HG02884 (cell line): Measurements from ENCODE around the gene CTNNA2.

Experiments
- ATAC-seq: cut with Tn5 transposase; IDR thresholded peaks from one replicate; pipeline ENCODE4 v1.9.1; 2021; ENCODE audit warnings: mild to moderate bottlenecking, moderate library complexity; ENCODE audit not compliant: unreplicated experiment

CTNNA2 gene

GRCh38 chr2:80454628-80455027 lies 941.8 kb downstream of the CTNNA2 start:
- ATAC-seq: no peak

DNA sequence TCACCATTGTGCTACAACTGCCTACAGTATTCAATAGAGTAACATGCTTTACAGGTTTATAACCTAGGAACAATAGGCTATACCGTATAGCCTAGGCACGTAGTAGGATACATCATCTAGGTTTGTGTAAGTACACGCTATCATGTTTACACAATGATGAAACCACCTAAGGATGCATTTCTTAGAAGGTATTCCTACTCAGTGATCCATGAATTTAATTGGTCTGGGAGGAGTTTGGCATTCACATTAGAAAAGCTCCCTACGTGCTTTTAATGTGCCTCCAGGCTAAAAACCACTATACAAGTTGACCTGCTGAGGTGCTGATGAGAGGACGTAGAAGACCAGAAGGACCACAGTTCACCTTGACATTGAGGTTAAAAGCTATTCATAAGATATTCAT lies 946.2 kb downstream of the CTNNA2 start:
- ATAC-seq: no peak

DNA sequence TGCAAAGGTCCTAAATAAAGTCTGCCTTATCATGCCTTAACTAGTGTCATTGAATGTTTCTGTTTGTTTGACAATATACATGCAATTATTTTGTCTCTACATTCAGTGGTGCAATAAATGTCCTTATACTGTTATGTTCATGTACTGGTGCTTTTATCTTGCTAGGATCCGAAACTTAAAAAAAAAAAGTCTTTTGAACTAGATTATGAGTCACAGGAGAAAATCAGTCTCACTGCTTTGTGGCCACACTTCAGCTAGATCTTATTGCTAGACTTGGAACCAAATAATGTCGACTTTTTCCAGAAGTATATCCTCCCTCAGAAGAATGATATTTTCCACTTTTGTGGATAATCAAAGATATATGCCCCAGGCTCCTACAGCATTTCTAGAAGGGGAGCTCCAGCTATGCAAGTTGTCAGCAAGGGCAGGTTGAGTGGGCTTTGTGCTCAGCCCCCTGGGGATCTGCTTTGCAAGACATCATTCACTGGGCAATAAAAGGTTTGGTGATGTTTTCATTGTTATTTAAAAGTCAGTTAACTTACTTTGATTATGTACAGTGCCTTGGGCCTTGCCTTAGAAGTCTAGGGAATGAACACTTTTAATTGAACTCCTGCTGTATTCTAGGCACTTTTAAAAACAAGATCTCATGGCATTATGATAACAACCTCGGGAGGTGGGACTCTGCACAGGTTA lies 948.8 kb downstream of the CTNNA2 start:
- no peak for ATAC-seq

GRCh38 chr2:80462654-80463053 lies 949.8 kb downstream of the CTNNA2 start:
- ATAC-seq: no peak

DNA sequence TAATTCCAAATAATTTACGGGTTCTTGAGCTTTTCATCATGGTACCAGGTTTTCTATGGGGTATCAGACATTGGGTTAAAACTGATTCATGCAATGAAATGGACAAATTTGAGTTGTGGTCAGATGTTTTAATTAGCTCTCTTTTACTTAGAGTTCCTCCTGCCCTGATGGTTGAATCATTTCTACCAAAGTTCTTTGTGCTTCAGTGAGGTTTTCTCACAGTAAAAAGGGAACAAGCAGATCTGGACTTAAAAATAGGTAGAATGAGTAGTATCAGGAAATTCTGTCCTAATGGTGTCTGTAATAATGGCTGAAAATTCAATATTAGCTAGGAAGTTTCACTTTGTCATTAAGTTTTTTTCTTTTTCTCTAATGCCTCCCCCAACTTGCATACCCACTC lies 951.4 kb downstream of the CTNNA2 start:
- no peak for ATAC-seq

DNA sequence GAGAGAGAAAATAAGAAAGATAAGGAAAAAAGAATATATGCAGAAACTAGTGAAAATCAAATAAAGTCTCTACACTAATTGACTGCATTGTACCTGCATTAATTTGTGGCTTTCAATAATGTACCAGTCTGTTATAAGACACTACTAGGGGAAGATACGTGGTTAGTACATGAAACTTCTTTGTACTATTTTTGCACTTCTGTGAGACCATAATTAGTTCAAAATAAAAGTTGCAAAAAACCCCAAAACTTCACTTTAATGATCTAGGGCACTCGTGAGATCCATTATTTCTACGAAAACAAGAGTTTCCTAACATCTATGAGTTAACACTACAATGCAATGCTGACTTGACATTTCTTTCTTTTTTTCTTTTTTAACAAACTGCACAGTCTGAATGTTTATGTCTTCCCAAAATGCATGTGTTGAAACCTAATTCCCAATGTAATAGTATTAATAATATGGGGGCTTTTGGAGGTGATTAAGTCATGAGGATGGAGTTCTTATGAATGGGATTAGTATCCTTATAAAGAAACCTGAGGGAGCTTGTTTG lies 954.5 kb downstream of the CTNNA2 start:
- ATAC-seq: no peak

- ATAC-seq: no peak
These were observed 956.6 kb downstream of the CTNNA2 start for GRCh38 chr2:80469428-80469827.

DNA sequence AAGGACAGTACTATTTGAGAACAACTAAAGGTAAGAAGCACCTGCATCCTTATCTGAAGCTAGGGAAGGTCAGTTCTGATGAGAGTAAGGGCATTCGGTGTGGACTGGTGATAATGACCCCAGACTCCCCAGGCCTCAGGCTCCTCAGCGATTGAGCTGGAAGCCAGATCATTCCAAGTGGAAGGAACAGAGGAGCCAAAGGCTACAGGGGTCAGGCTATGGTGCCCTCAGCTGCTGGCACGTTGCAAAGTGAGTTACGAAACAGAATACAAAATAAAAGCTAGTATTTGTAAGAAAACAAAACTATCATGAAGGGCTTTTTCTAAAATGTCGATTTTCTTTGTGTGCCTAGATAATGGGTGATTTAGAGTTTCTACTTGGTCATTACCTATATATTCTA lies 960.2 kb downstream of the CTNNA2 start:
- no peak for ATAC-seq

- ATAC-seq: no peak
These were observed 960.9 kb downstream of the CTNNA2 start for GRCh38 chr2:80473796-80474195.

DNA sequence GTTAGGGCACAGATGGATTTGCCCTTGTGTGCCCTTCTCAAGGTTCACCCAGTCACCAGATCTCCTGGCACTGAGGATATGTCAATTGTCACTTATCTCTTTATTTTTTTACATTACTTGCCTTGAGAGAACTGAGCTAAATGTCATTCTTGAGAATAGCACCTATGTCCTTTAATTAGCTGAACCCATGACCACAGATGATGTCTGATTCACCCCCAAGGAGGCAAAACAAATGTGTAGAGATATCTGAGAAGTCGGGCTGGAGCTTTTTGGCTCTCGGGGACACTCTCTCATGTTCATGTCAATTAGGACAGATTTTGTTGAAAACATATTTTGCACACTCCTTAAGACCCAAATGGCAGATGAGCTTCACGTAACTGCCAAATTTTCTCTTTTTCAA lies 963.1 kb downstream of the CTNNA2 start:
- no peak for ATAC-seq

DNA sequence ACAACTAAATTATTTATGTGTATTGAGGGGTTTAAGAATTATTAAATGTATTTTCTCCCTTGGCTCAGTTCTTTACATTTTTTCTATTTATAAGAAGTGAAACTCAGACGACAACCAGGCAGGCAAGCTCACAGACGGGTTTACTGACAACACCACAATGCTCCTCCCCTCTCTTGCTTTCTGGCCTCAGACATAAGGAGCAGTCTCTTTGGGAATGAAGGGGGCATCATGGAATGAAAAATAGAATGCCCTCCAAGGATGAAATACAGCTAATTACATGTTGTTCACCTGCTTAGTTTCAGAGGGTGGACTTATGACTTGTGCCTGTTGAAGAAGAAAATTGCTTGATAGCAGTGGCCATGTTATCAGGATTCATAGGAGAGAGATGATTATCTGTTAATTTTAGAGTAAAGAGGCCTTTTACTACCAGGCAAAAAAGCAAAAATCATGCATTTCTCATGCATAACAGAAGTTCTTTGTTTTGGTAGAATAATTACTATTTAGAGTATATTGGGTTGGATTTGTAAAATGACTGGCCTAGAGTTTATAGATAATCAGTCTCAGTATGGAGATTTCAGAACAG lies 963.8 kb downstream of the CTNNA2 start:
- no peak for ATAC-seq

DNA sequence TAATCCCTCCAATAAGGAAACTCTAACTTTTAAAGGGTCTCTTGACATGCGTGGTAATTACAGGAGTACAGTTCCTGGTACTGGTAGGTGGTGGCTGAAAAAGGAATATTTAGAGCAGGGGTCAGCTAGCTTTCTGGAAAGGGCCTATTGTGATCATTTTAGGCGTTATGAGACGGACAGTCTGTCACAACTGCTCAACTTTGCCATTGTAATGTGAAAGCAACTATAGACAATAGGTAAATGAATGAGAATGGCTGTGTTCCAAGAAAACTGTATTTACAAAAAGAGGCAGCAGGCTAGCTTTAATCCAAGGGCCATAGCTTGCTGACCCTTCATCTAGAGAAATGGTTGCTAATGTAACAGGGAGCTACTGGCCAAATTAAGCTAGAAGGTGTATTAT lies 969.4 kb downstream of the CTNNA2 start:
- ATAC-seq: no peak

- ATAC-seq: no peak
These were observed 976.9 kb downstream of the CTNNA2 start for GRCh38 chr2:80489717-80490116.

DNA sequence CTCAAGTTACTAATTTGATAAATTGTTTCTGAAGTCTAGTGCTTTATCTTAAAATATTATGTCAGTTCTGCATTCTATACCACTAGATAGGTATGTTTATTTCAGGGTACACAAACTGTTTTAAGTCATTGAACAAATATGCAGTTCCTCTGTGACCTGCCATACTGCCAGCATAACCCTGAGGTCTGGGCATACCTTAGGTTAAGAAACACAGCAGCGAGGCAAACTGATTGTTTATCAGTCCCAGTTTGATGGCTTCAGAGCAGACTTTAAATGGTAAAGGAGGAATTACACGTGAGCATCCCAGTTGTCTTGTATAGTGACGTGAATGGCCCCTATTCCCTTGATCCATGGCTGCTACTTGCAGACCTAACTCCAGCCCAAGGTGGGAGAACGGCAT lies 978.1 kb downstream of the CTNNA2 start:
- ATAC-seq: no peak

DNA sequence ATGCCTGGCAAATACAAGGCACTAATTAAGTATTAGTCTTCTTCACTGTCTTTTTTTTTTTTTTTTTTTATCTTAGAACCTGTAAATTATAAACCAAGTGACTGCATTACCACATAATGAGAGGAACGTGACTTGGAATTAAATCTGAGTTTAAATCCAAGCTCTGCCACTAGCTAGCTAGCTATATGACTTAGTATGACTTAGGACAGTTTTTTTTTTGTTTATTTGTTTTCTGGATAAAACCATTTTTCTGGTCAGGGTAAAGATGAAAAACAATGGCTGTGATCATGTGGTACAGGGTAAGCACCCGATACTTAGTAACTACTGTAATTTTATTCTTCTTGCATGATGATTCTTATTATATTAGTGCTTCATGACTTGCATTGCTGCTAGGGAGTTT lies 983.5 kb downstream of the CTNNA2 start:
- ATAC-seq: no peak

- ATAC-seq: no peak
These were observed 983.9 kb downstream of the CTNNA2 start for GRCh38 chr2:80496775-80497174.

DNA sequence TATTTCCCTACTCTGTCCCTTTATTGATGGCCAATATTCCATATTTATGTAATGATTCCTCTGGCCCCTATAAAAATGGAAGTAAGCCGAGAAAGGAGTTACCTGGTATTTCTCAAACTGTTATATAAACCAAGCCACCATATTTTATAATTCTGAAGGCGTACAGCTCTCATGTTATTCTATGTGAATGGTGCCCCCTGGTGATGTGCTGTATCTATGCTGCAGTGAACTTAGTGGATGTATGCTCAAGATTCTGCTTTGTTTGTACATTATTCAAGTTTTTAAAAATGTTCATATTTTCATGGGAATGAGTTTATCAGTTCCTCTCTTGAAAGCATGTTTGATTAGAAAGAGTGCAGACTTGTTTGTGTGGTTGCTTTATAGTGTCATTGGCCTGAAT lies 986.2 kb downstream of the CTNNA2 start:
- no peak for ATAC-seq

GRCh38 chr2:80501874-80502624 lies 989.2 kb downstream of the CTNNA2 start:
- no peak for ATAC-seq

- no peak for ATAC-seq
These were observed 993.7 kb downstream of the CTNNA2 start for GRCh38 chr2:80506563-80506962.

GRCh38 chr2:80510716-80511115 lies 997.9 kb downstream of the CTNNA2 start:
- no peak for ATAC-seq

- ATAC-seq: no peak
These were observed 1003.1 kb downstream of the CTNNA2 start for GRCh38 chr2:80515964-80516363.

DNA sequence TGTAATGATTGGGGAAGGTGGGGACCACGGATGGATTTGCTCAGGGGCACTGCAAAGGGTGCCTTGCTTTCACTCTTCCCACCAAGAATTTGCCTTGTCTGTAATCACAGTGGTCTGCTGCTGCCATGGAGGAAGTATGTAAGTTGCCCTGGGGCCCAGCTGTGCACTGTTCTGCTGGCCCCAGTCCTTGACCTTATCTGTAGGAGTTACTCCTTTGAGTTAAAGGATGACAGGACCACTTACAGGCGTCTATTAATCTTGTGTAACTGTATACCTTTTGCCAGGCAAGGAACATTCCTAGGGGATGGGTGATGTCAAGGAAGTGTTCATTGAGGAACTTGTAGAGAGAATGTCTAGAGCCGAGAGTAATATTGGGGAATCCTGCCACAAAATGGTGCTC lies 1004.5 kb downstream of the CTNNA2 start:
- ATAC-seq: no peak
